NCI-H1048 (cell line): Measurements from ENCODE around the gene PTPRT.
"Not testable (repeated sequence)": the region's sequence is repeated elsewhere in the genome, so short reads cannot be mapped to it uniquely, and the experiment has no call there.

ENCODE experiments used
- DNase-seq: peaks from one replicate; lab custom pipeline; 2025; lab: John Stamatoyannopoulos, UW

The PTPRT gene

GRCh38 chr20:43187476-43188233 lies 2.1 kb downstream of the PTPRT start:
- peak; percentile 16 for DNase-seq

DNA sequence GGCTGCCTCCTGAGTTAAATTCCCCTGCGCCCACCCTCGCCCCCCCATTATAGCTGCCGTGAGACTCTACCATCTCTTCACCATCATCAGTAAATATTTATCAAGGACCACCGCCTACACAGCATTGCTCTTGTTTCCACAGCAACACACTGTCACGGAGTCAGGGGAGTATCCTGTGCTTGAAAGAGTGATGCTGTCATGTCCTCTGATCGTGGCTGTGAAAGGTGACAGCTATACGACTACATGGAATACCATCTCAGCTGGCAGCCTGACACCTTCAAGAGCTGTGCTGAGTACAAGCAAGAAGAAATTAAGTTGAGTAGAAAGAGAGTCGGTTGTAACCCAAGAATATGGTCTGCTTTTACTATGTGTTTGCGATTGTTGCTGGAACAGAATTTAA lies 3.4 kb downstream of the PTPRT start:
- no peak for DNase-seq

GRCh38 chr20:43185901-43186300 lies 3.8 kb downstream of the PTPRT start:
- no peak for DNase-seq

GRCh38 chr20:43183536-43184070 lies 6.1 kb downstream of the PTPRT start:
- DNase-seq: no peak

DNA sequence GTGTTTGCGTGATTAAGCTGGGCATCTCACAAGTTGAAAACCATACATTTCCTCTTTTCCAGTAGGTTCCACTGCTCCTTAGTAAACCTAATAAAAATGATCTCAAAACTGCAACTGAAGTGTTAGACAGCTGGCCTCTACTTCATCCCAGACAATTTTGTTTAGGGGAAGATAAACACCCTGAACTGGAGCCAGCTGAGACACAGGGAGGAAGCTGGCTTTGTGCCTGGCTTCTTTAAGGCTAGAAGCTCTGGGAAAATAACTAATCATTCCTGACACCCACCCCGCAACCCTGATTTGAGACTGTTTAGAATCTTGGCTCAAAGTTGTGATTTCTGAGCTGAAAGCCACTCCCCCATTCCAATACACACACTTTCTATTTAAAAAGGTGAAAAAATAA lies 11.6 kb downstream of the PTPRT start:
- no peak for DNase-seq

DNA sequence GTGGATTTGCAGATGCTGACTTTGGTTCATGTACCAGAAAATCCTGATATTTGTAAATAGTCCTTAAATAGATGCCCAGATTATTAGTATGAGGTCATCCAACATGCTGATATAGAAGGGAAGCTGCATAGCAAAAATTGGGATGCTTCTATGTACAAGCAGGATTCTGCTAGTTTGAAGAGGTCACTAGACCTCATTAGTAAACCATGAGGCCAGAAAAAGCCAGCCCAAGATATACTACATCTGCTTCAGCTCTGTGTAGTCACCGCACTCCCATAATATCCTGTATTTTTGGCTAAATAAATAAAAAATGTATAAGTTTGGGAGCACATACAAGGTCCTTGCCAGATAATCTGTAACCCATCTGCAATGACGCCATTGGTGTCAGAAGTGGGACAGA lies 13.0 kb downstream of the PTPRT start:
- DNase-seq: no peak

GRCh38 chr20:43171930-43172329 lies 17.8 kb downstream of the PTPRT start:
- no peak for DNase-seq

- no peak for DNase-seq
Observed at GRCh38 chr20:43170771-43171170, 18.9 kb downstream of the PTPRT start.

GRCh38 chr20:43167615-43168014 lies 22.1 kb downstream of the PTPRT start:
- DNase-seq: no peak

DNA sequence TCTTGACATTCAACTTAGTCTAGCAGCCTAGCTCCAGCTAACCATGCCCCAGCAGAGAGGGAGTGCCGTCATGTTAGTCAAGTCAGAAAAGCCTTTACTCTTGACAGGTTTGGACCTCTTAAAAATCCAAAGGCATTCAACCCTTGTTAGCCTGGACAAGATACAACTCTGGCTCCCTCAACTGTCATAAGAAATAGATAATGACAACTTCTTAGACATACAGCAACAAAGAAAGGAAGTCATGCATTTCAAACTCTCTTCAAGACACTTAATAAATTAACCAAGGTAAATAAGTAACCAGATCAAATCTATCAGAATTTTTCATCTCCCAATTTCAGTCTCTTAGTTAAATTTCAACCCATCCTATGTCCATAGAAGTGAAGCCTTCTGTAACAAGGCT lies 22.7 kb downstream of the PTPRT start:
- DNase-seq: no peak

DNA sequence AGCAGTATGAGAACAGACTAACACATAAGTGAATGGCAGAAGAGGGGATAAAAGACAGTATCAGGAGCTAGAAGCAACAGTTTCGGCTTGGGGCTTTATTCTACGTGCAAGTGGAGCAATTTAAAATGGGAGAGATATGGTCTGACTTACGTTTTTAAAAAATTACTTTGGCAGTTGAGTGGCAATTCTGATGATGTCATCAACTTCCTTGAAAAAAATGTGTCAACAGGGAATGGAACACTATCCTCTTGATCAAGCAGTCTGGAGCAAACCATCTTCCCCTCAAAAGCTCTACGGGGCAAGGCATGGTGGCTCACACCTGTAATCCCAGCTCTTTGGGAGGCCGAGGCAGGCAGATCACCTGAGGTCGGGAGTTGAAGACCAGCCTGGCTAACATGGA lies 24.1 kb downstream of the PTPRT start:
- no peak for DNase-seq

DNA sequence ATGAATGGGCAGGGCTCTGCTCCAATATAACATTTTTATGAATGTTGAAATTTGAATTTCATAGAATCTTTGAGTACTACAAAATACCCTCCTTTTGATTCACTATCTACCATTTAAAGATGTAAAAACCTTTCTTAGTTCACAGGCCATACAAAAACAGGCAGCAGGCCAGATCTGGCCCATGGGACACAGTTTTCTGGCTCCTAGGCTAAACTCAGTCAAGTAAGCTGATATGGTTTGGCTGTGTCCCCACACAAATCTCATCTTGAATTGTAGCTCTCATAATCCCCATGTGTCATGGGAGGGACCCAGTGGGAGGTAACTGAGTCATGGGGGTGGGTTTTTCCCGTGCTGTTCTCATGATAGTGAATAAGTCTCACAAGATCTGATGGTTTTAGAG lies 25.0 kb downstream of the PTPRT start:
- DNase-seq: not testable (repeated sequence)

DNA sequence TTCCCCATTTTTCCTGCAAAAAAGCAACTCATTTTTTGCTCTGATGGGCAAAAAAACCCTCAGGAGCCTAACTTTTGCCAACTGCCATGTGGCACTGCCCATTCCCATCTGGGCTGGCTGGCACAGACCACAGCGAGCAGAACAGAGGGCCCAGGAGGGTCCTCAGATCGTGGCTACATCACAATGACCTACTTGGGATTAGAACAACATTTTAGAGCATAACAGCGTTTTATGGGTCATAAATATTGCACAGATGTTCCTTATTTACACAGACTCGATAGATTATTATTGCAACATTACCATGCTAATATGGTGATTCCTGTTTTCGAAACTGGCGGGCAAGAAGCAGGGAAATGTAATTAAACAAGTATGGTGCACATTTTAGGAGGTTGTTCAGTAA lies 28.0 kb downstream of the PTPRT start:
- DNase-seq: no peak

DNA sequence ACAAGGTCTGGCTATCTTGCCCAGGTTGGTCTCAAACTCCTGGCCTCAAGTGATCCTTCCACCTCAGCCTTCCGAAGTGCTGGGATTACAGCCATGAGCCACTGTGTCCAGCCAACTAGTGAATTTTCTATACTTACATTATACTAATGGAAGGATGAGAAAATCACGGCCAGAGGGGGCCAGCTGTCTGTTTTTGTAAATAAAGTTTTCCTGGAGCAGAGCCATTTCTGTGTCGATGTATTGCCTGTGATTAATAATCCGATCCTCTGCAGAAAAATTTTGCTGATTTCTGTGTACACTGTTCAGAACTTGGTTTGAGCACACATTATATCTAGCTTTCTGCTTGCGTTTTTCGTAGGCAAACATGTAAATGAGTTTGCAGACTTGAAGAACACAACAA lies 28.8 kb downstream of the PTPRT start:
- no peak for DNase-seq

- no peak for DNase-seq
Observed at GRCh38 chr20:43159994-43160393, 29.7 kb downstream of the PTPRT start.

DNA sequence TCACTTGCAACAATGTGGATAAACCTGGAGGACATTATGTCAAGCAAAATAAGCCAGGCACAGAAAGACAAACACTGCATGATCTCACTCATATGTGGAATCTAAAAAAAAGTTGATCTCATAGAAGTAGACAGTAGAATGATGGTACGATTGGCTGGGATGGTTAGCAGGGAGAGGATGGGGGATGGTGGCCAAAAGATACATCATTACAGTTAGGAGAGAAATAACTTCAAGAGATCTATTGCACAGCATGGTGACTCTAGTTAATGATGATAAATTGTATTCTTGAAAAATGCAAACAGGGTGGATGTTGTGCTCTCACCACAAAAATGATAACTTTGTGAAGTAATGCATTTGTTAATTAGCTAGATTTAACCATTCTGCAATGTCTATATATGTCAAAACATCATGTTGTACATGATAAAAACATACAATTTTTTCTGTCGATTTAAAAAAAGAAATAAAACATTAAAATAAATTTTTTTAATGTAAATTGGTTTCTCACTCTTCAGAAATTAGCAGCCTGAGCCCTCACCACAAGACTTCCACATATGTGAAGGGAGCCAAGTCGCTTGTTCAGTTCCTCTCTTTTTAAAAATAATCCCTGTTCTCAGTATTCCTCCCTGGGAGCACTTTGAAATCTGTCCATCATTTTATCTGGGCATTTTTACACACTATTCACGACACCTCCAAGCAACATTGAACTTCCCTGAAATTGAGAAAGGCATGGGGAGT lies 34.2 kb downstream of the PTPRT start:
- DNase-seq: no peak

DNA sequence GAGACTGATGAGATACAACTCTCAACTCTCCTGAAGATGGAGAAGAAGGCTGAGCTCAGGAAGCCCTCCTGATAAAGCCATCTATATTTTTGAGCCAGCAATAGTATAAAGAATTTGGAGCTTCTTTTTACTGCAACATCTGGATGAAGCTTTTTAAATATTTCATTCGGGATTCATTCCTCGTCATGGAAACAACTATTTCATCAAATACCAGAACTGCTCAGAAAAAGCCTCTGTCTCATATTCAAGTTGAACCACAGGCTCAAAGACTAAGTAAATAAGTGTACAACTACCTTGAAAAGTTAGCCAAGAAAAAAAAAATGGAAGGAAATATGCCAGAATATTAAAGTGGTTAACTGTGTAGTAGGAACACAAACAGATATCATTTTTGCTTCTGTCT lies 37.8 kb downstream of the PTPRT start:
- no peak for DNase-seq

DNA sequence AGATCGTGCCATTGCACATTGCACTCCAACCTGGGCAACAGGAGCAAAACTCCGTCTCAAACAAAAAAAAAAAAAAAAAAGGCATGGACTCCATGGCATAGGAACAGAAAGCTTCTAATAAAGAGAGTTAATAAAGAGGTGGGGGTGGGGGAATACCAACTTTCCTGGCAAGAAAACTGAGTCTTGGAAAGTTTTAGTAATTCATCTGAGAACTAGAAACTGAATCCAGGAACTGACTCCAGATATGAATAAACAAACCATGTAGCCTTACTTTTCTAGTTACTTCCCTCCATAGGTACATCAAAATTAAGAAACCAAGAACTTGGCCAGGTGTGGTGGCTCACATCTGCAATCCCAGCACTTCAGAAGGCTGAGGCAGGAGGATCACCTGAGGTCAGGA lies 38.5 kb downstream of the PTPRT start:
- no peak for DNase-seq

DNA sequence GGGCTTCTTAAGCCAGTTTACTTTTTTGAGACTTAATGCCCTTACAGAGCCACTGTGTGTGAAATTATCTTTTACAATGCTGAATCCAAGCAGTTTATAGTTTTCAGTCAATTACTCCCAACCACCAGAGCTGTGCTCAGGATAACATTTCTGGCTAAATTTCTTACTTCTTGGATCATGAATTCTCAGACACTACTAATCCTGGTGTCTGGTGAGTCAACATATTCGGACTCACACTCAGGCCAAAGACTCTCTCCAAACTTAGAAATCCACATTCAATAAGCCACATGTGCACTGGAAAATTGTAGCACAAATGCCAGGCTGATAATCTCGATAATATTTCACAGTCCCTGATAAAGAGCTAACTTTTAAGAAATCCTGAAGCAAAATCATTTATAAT lies 49.0 kb downstream of the PTPRT start:
- no peak for DNase-seq

DNA sequence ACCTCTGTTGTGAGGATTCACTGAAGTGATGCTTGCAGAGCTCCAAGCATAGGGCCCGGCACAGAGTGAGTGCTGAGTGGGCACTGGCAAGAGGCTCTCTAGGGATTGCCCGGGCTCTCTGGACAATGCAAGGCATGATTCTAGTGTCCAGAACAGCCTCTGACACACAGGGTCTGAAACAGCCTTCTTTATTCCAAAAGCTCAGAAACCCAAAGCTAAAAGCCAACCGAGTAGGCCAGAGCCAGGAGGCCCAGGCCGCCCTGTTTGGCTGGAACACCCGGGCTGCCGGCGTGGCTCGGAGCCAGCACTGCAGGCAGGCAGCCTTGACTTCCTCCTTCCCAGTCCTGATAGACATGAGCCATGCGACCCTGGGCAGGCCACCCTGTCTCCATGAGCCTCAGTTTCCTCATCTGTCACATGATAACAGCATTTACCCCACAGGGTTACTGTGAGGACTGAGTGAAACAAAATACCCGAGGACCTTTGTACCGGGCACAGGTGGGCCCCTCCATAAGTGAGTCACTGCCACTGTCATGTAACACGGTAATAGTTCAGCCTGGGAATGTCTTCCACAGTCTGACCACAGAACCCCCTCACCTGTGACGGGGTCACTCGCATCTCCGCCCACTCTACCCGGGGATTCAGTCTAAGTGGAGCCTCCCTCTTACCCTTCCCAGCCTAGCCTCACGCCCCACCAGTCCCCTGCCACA lies 51.5 kb downstream of the PTPRT start:
- DNase-seq: no peak

DNA sequence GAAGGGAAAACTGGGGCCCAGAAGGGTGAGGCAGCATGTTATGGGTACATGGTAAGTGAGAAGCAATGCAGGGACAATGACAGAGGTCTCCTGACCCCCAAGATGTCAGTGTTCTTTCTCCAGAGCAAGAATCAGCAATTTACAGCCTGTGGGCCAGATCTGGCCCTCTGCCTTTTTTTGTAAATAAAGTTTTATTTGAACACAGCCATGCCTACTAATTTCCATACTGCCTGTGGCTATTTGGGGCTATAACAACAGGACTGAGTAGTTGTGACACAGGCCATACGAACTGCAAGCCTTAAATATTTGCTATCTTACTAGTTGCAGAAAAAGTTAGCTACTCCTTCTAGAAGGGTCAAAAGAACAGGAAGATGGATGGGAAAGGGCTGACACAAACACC lies 52.5 kb downstream of the PTPRT start:
- DNase-seq: no peak

DNA sequence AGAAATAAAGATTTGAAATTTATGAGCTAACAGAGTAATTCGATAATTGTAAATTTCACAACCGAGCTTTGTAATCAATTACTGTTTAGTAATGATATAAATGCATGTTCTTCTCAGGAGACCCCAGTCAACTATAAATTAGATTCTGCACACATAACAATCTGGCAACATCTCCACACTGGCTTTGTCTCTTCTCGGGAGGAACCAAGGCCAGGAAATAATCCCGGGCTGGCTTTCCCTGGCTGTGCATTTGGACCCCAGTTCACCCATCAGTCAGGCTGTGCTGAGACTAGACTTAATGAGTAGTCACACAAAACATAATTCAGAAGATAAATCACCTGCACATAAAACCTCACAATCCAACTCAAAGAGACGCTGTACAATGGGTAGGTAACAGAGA lies 65.5 kb downstream of the PTPRT start:
- DNase-seq: no peak

- DNase-seq: no peak
Observed at GRCh38 chr20:43123180-43123579, 66.5 kb downstream of the PTPRT start.
